ENCODE measurements around the gene FJX1. TPM values are rescaled to one million over a fixed set of nuclear protein-coding genes. Genes with fewer than 3 reads are reported as not detected.

Gene FJX1
- total RNA-seq, 1 experiment from 2014 or later = 71.4 TPM

DNA sequence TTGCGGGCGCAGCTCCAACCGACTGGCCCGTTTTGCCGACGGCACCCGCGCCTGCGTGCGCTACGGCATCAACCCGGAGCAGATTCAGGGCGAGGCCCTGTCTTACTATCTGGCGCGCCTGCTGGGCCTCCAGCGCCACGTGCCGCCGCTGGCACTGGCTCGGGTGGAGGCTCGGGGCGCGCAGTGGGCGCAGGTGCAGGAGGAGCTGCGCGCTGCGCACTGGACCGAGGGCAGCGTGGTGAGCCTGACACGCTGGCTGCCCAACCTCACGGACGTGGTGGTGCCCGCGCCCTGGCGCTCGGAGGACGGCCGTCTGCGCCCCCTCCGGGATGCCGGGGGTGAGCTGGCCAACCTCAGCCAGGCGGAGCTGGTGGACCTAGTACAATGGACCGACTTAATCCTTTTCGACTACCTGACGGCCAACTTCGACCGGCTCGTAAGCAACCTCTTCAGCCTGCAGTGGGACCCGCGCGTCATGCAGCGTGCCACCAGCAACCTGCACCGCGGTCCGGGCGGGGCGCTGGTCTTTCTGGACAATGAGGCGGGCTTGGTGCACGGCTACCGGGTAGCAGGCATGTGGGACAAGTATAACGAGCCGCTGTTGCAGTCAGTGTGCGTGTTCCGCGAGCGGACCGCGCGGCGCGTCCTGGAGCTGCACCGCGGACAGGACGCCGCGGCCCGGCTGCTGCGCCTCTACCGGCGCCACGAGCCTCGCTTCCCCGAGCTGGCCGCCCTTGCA is 1.0 kb downstream of the FJX1 start:
- no peaks in the 10 kb centered on the region for H3K9me2 ChIP-seq (replicated peaks; ENCODE audit: low read length)
- POLR2A ChIA-PET (ENCODE audit: unreplicated experiment) = interaction anchor here (0.6 kb wide), 1 partner anchor 141 kb away, joined by 3 read pairs; no protein-coding TSS in a partner anchor
- H3K4me3 ChIP-seq (ENCODE audit: low read length) = peak overlapping the region; percentile 88
- H3K27ac ChIP-seq (ENCODE audit: low read length) = peak overlapping the region; percentile 93
- DNase-seq = peak; percentile 45
- no peaks in the 10 kb centered on the region for H3K27me3 ChIP-seq (ENCODE audit: low read length)
- H3K4me1 ChIP-seq (ENCODE audit: insufficient read depth, low read length) = peaks cover 66% of the 10 kb centered on the region
- peak; percentile 5 for ATAC-seq
- peaks cover 7% of the 10 kb centered on the region for H4K20me1 ChIP-seq (ENCODE audit: low read length)
- H3K4me2 ChIP-seq (ENCODE audit: low read length) = peak overlapping the region; percentile 87
- CTCF ChIA-PET = interaction anchor here (1.1 kb wide), 1 partner anchor 203 kb away, joined by 17 read pairs; no protein-coding TSS in a partner anchor
- intact Hi-C loops (cut with micrococcal nuclease) = loop anchor here (5.0 to 10.0 kb wide), 6 partner anchors 103 to 416 kb away; partner anchors contain the start of gene LDLRAD3
- no peaks in the 10 kb centered on the region for H3K36me3 ChIP-seq (ENCODE audit: low read depth, low read length)
- H3F3A ChIP-seq (ENCODE audit: low read length, unreplicated experiment) = no peaks in the 10 kb centered on the region
- peak overlapping the region; percentile 86 for H3K9ac ChIP-seq (ENCODE audit: low read length)
- peaks cover 38% of the 10 kb centered on the region for H3K79me2 ChIP-seq (ENCODE audit: low read length)
- H3K9me3 ChIP-seq (ENCODE audit: low read length) = no peaks in the 10 kb centered on the region
- TF ChIP-seq EZH2phosphoT487 (IDR thresholded peaks at IDR 0.05; ENCODE audit: borderline replicate concordance, low read length) = peak; percentile 59
- TF ChIP-seq EZH2 (IDR thresholded peaks at IDR 0.05; ENCODE audit: low read length, unreplicated experiment) = no peak
- TF ChIP-seq, protein P1, sequence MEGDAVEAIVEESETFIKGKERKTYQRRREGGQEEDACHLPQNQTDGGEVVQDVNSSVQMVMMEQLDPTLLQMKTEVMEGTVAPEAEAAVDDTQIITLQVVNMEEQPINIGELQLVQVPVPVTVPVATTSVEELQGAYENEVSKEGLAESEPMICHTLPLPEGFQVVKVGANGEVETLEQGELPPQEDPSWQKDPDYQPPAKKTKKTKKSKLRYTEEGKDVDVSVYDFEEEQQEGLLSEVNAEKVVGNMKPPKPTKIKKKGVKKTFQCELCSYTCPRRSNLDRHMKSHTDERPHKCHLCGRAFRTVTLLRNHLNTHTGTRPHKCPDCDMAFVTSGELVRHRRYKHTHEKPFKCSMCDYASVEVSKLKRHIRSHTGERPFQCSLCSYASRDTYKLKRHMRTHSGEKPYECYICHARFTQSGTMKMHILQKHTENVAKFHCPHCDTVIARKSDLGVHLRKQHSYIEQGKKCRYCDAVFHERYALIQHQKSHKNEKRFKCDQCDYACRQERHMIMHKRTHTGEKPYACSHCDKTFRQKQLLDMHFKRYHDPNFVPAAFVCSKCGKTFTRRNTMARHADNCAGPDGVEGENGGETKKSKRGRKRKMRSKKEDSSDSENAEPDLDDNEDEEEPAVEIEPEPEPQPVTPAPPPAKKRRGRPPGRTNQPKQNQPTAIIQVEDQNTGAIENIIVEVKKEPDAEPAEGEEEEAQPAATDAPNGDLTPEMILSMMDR (conservative IDR thresholded peaks at IDR 0.05; ENCODE audit: low read depth, low read length) = no peak
- no TSS peak for BruUV-seq (replicated peaks)
- no peak overlapping the region for H2AFZ ChIP-seq (ENCODE audit: low read length)

DNA sequence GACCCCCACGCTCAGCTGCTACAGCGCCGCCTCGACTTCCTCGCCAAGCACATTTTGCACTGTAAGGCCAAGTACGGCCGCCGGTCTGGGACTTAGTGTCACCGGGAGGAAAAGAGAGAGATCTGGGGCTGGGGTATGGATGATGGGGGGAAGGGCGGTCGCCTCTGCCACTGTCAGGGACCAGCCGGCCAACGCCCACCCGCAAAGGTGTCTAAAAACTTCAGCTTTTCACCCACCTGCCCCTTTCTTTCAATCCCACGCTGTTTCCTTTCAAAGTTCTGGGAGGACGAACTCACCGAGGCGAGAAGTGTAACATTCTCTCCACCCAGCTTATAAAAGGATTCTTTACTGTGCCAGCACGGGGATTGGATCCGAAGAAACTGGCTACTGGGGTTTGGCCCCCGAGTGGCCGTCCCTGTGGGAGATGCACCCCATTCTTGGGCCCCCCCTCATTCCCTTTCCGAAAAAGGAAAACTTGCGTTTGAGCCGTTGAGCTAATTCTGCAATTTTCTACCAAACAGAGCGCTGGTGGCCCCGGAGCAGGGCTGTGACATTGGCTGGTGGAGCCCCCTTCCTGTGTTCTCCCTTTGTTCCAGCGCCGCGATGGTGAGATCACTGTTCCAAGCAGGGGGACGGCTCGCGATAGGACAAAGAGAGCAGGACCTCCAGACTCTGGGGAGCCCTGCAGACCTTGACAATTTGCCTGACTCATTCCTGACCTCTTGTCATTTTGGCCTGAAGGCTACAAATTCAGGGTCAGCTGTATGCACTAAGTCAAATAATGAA is 1.8 kb downstream of the FJX1 start:
- Histone ChIP-seq H3K9ac (ENCODE audit: low read length) (peak overlapping the region; percentile 86), H2AFZ (ENCODE audit: low read length) (no peak overlapping the region; the same call in 1 of the 2 replicates), H3K9me3 (ENCODE audit: low read length) (no peaks in the 10 kb centered on the region), H3K36me3 (ENCODE audit: low read depth, low read length) (no peaks in the 10 kb centered on the region), H3K27ac (ENCODE audit: low read length) (peak overlapping the region; percentile 93), H4K20me1 (ENCODE audit: low read length) (peaks cover 7% of the 10 kb centered on the region), H3K4me2 (ENCODE audit: low read length) (peak overlapping the region; percentile 87), H3F3A (ENCODE audit: low read length, unreplicated experiment) (no peaks in the 10 kb centered on the region), H3K4me3 (ENCODE audit: low read length) (peak overlapping the region; percentile 88), H3K9me2 (replicated peaks; ENCODE audit: low read length) (no peaks in the 10 kb centered on the region), H3K27me3 (ENCODE audit: low read length) (no peaks in the 10 kb centered on the region), H3K4me1 (ENCODE audit: insufficient read depth, low read length) (peaks cover 63% of the 10 kb centered on the region), H3K79me2 (ENCODE audit: low read length) (peaks cover 38% of the 10 kb centered on the region)
- DNase-seq (peak; percentile 32), ATAC-seq (no peak)
- intact Hi-C loops (cut with micrococcal nuclease) = loop anchor here (5.0 to 10.0 kb wide), 7 partner anchors 102 to 415 kb away; partner anchors contain the start of gene LDLRAD3
- ChIA-PET CTCF (interaction anchor here (1.1 kb wide), 1 partner anchor 202 kb away, joined by 17 read pairs; no protein-coding TSS in a partner anchor), POLR2A (ENCODE audit: unreplicated experiment) (no interaction called here)
- BruUV-seq (replicated peaks) = TSS peak; percentile 73
- TF ChIP-seq, protein P1 (conservative IDR thresholded peaks at IDR 0.05; ENCODE audit: low read depth, low read length) = no peak
- TF ChIP-seq EZH2 (IDR thresholded peaks at IDR 0.05; ENCODE audit: low read length, unreplicated experiment) (no peak), EZH2phosphoT487 (IDR thresholded peaks at IDR 0.05; ENCODE audit: borderline replicate concordance, low read length) (no peak)

All from PC-3 (cell line).